Measurements from ENCODE around the gene CDK14.

DNA sequence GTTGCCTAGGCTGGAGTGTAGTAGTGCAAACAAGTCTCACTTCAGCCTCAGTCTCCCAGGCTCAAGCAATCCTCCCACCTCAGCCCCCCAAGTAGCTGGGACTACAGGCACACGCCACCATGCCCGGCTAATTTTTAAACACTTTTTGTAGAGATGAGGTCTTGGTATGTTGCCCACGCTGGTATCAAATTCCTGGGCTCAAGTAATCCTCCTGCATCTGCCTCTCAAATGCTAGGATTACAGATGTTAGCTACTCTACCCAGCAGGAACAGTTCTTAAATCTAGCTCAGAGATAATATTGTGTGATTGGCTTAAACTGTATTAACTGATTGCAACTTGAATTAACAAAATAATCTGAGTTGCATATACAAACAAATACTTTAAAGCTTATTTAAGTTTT lies 82.9 kb downstream of the CDK14 start:
- TF ChIP-seq, protein P1, sequence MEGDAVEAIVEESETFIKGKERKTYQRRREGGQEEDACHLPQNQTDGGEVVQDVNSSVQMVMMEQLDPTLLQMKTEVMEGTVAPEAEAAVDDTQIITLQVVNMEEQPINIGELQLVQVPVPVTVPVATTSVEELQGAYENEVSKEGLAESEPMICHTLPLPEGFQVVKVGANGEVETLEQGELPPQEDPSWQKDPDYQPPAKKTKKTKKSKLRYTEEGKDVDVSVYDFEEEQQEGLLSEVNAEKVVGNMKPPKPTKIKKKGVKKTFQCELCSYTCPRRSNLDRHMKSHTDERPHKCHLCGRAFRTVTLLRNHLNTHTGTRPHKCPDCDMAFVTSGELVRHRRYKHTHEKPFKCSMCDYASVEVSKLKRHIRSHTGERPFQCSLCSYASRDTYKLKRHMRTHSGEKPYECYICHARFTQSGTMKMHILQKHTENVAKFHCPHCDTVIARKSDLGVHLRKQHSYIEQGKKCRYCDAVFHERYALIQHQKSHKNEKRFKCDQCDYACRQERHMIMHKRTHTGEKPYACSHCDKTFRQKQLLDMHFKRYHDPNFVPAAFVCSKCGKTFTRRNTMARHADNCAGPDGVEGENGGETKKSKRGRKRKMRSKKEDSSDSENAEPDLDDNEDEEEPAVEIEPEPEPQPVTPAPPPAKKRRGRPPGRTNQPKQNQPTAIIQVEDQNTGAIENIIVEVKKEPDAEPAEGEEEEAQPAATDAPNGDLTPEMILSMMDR (IDR thresholded peaks at IDR 0.05; ENCODE audit: low read depth, low read length, missing input control) = no peak
- no peak for TF ChIP-seq RAD21 (IDR thresholded peaks at IDR 0.05)
- TF ChIP-seq, protein P2, sequence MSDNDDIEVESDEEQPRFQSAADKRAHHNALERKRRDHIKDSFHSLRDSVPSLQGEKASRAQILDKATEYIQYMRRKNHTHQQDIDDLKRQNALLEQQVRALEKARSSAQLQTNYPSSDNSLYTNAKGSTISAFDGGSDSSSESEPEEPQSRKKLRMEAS (IDR thresholded peaks at IDR 0.05) = no peak
- no peak for TF ChIP-seq FOXA1 (IDR thresholded peaks at IDR 0.05)
- TF ChIP-seq SP1 (IDR thresholded peaks at IDR 0.05) = no peak
- TF ChIP-seq YY1 (IDR thresholded peaks at IDR 0.05) = no peak
- no peak for TF ChIP-seq TAF1 (conservative IDR thresholded peaks at IDR 0.05)
- no peak for TF ChIP-seq EGR1 (IDR thresholded peaks at IDR 0.05; ENCODE audit: low read depth in 2 of 2)
- TF ChIP-seq, protein P3, sequence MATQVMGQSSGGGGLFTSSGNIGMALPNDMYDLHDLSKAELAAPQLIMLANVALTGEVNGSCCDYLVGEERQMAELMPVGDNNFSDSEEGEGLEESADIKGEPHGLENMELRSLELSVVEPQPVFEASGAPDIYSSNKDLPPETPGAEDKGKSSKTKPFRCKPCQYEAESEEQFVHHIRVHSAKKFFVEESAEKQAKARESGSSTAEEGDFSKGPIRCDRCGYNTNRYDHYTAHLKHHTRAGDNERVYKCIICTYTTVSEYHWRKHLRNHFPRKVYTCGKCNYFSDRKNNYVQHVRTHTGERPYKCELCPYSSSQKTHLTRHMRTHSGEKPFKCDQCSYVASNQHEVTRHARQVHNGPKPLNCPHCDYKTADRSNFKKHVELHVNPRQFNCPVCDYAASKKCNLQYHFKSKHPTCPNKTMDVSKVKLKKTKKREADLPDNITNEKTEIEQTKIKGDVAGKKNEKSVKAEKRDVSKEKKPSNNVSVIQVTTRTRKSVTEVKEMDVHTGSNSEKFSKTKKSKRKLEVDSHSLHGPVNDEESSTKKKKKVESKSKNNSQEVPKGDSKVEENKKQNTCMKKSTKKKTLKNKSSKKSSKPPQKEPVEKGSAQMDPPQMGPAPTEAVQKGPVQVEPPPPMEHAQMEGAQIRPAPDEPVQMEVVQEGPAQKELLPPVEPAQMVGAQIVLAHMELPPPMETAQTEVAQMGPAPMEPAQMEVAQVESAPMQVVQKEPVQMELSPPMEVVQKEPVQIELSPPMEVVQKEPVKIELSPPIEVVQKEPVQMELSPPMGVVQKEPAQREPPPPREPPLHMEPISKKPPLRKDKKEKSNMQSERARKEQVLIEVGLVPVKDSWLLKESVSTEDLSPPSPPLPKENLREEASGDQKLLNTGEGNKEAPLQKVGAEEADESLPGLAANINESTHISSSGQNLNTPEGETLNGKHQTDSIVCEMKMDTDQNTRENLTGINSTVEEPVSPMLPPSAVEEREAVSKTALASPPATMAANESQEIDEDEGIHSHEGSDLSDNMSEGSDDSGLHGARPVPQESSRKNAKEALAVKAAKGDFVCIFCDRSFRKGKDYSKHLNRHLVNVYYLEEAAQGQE (IDR thresholded peaks at IDR 0.05) = no peak
- TF ChIP-seq, protein P4, sequence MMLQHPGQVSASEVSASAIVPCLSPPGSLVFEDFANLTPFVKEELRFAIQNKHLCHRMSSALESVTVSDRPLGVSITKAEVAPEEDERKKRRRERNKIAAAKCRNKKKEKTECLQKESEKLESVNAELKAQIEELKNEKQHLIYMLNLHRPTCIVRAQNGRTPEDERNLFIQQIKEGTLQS (IDR thresholded peaks at IDR 0.05) = no peak
- no peak for TF ChIP-seq HNF4A (conservative IDR thresholded peaks at IDR 0.05)
- TF ChIP-seq, protein P5, sequence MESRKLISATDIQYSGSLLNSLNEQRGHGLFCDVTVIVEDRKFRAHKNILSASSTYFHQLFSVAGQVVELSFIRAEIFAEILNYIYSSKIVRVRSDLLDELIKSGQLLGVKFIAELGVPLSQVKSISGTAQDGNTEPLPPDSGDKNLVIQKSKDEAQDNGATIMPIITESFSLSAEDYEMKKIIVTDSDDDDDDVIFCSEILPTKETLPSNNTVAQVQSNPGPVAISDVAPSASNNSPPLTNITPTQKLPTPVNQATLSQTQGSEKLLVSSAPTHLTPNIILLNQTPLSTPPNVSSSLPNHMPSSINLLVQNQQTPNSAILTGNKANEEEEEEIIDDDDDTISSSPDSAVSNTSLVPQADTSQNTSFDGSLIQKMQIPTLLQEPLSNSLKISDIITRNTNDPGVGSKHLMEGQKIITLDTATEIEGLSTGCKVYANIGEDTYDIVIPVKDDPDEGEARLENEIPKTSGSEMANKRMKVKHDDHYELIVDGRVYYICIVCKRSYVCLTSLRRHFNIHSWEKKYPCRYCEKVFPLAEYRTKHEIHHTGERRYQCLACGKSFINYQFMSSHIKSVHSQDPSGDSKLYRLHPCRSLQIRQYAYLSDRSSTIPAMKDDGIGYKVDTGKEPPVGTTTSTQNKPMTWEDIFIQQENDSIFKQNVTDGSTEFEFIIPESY (IDR thresholded peaks at IDR 0.05) = no peak
- no peak for TF ChIP-seq JUND (IDR thresholded peaks at IDR 0.05)
- no peak for TF ChIP-seq HNF4G (IDR thresholded peaks at IDR 0.05)
